NCI-H1930 (cell line): ENCODE data around the gene PDCD11.
"Not testable (repeated sequence)": the region's sequence is repeated elsewhere in the genome, so short reads cannot be mapped to it uniquely, and the experiment has no call there.

Experiments used
- DNase-seq, 2 experiments: peaks; one replicate each; lab custom pipeline; 2025; lab: John Stamatoyannopoulos, UW

The PDCD11 gene

GRCh38 chr10:103476046-103476768, 79.8 kb downstream of the PDCD11 start:
- no peak for DNase-seq

- no peak for DNase-seq
Observed at GRCh38 chr10:103478671-103479070, 82.2 kb downstream of the PDCD11 start.

GRCh38 chr10:103479135-103479534, 82.7 kb downstream of the PDCD11 start, which contains the start of gene CALHM3:
Gene CALHM3, minus strand, starts transcription at chr10:103479240. Its CDS starts 208 bp downstream, at chr10:103479032.
- DNase-seq: no peak

GRCh38 chr10:103480521-103480920, 84.1 kb downstream of the PDCD11 start:
- DNase-seq: no peak

GRCh38 chr10:103481974-103482531, 85.6 kb downstream of the PDCD11 start:
- peak; percentile 22 to 27 for DNase-seq

GRCh38 chr10:103486635-103487409, 90.4 kb downstream of the PDCD11 start:
- not testable (repeated sequence) for DNase-seq

- no peak for DNase-seq
Observed at GRCh38 chr10:103487410-103487708, 90.9 kb downstream of the PDCD11 start.

GRCh38 chr10:103490986-103491314, 94.5 kb downstream of the PDCD11 start:
- no peak for DNase-seq

GRCh38 chr10:103491729-103492364, 95.4 kb downstream of the PDCD11 start:
- DNase-seq: no peak

- no peak for DNase-seq
Observed at GRCh38 chr10:103492655-103493261, 96.3 kb downstream of the PDCD11 start.

GRCh38 chr10:103493362-103493915, 97.0 kb downstream of the PDCD11 start, which contains the start of gene NEURL1:
Gene NEURL1, plus strand, starts transcription at chr10:103493705. Its CDS starts 683 bp downstream, at chr10:103494388.
- peak in 1 of 2 experiments; percentile 5 for DNase-seq

- no peak for DNase-seq
Observed at GRCh38 chr10:103493916-103494877, 97.8 kb downstream of the PDCD11 start.

- no peak for DNase-seq
Observed at GRCh38 chr10:103495321-103495720, 98.9 kb downstream of the PDCD11 start.
